Measurements from ENCODE around the gene STARD10. TPM values are rescaled to one million over a fixed set of nuclear protein-coding genes. Genes with fewer than 3 reads are reported as not detected.
A peak's percentile ranks its signal among the peaks of the same experiment; 100 is the strongest.

Gene STARD10
- polyA plus RNA-seq, 2 of the 4 experiments (the other 2 are of a cell fraction), result 21.2 to 23.2 TPM

GRCh38 chr11:72833811-72834493 lies 40.1 kb upstream of the STARD10 start:
- H3K4me3 ChIP-seq, result no peak overlapping the region
- H3K4me2 ChIP-seq, result no peak overlapping the region
- CTCF ChIA-PET, result interaction anchor here (1.1 to 15.7 kb wide), 7 partner anchors 11 to 456 kb away, joined by 4 to 339 read pairs (median 27); partner anchors contain the start of gene FCHSD2
- no peak for TF ChIP-seq PHF8 (IDR thresholded peaks at IDR 0.05; ENCODE audit: borderline replicate concordance, low read depth)
- WGBS (ENCODE audit: missing lambda C conversion rate), result 73% methylated on average over 8 of the region's 8 CpGs
- peaks cover 4% of the 10 kb centered on the region; the same call in 2 of the 3 replicates for H3K4me1 ChIP-seq
- no peak overlapping the region for H3K27ac ChIP-seq
- no peaks in the 10 kb centered on the region for H3K9me3 ChIP-seq
- FAIRE-seq (no peak), ATAC-seq (no peak), DNase-seq (ENCODE audit: low read depth in 1 of 2, low spot score in 1 of 2) (no peak)
- POLR2A ChIA-PET, result no interaction called here

GRCh38 chr11:72833083-72833733 lies 39.4 kb upstream of the STARD10 start:
- CTCF ChIA-PET, result interaction anchor here (1.0 to 15.7 kb wide), 12 partner anchors 10 to 456 kb away, joined by 3 to 339 read pairs (median 26); partner anchors contain the start of gene FCHSD2
- no peak for TF ChIP-seq ZC3H11A (IDR thresholded peaks at IDR 0.05)
- no peak for TF ChIP-seq CHD2 (IDR thresholded peaks at IDR 0.05; ENCODE audit: low read length, partially characterized antibody)
- TF ChIP-seq TFCP2L1 (CRISPR knock-in tag; IDR thresholded peaks at IDR 0.05), result no peak
- no peak for TF ChIP-seq CBX8 (IDR thresholded peaks at IDR 0.05)
- TF ChIP-seq MYC (IDR thresholded peaks at IDR 0.05; ENCODE audit: borderline replicate concordance, low read length), result no peak
- TF ChIP-seq HOXA7 (CRISPR knock-in tag; IDR thresholded peaks at IDR 0.05), result no peak
- no peak for TF ChIP-seq RARB (CRISPR knock-in tag; IDR thresholded peaks at IDR 0.05)
- TF ChIP-seq HOXB5 (CRISPR knock-in tag; IDR thresholded peaks at IDR 0.05), result no peak
- no peak for TF ChIP-seq PBX3 (IDR thresholded peaks at IDR 0.05)
- TF ChIP-seq HEYL (CRISPR knock-in tag; IDR thresholded peaks at IDR 0.05), result no peak
- no peak for TF ChIP-seq HES2 (IDR thresholded peaks at IDR 0.05)
- TF ChIP-seq JUNB (IDR thresholded peaks at IDR 0.05), result no peak
- no peak for TF ChIP-seq E2F6 (IDR thresholded peaks at IDR 0.05; ENCODE audit: borderline replicate concordance, low read depth)
- no peak for TF ChIP-seq KDM5A (IDR thresholded peaks at IDR 0.05)
- Histone ChIP-seq H3K4me2 (no peak overlapping the region), H3K9me3 (no peaks in the 10 kb centered on the region), H3K27ac (no peak overlapping the region), H3K4me3 (no peak overlapping the region), H3K4me1 (peaks cover 4% of the 10 kb centered on the region; the same call in 2 of the 3 replicates)
- POLR2A ChIA-PET, result no interaction called here
- no peak for FAIRE-seq
- DNase-seq (ENCODE audit: low read depth in 1 of 2, low spot score in 1 of 2), result no peak
- ATAC-seq, result no peak
- 85% methylated on average over 5 of the region's 5 CpGs for whole genome bisulfite sequencing (ENCODE audit: missing lambda C conversion rate)

GRCh38 chr11:72832301-72833082 lies 38.6 kb upstream of the STARD10 start:
- Histone ChIP-seq H3K4me2 (no peak overlapping the region), H3K4me3 (no peak overlapping the region), H3K9me3 (no peaks in the 10 kb centered on the region), H3K27ac (peak overlapping the region in 1 of 2 experiments; percentile 75; a peak in 3 of 6 replicates), H3K4me1 (peaks cover 4% of the 10 kb centered on the region; the same call in 2 of the 3 replicates)
- POLR2A ChIA-PET, result interaction anchor here (1.2 to 1.4 kb wide), 2 partner anchors 8 to 310 kb away, joined by 3 read pairs; partner anchors contain the start of gene FCHSD2
- ATAC-seq (no peak), FAIRE-seq (no peak), DNase-seq (ENCODE audit: low read depth in 1 of 2, low spot score in 1 of 2) (no peak)
- CTCF ChIA-PET, result interaction anchor here (0.6 to 15.7 kb wide), 46 partner anchors 8 to 1083 kb away, joined by 3 to 339 read pairs (median 6); partner anchors contain the start of genes FCHSD2 and P2RY2
- TF ChIP-seq HOXA7 (CRISPR knock-in tag; IDR thresholded peaks at IDR 0.05) (no peak), NFE2L2 (conservative IDR thresholded peaks at IDR 0.05; ENCODE audit: low read length) (no peak), FOSL2 (IDR thresholded peaks at IDR 0.05) (no peak), FOSL2 (CRISPR knock-in tag; IDR thresholded peaks at IDR 0.05) (no peak), NR3C1 (IDR thresholded peaks at IDR 0.05) (no peak), ZFP36 (IDR thresholded peaks at IDR 0.05; ENCODE audit: borderline replicate concordance, partially characterized antibody) (no peak), NPAS2 (CRISPR knock-in tag; IDR thresholded peaks at IDR 0.05; ENCODE audit: borderline replicate concordance) (no peak), ZNF302 (CRISPR knock-in tag; IDR thresholded peaks at IDR 0.05) (no peak), PHF8 (IDR thresholded peaks at IDR 0.05; ENCODE audit: borderline replicate concordance, low read depth) (no peak), KDM1A (IDR thresholded peaks at IDR 0.05; ENCODE audit: low read depth) (no peak), RNF2 (IDR thresholded peaks at IDR 0.05; ENCODE audit: borderline replicate concordance, low read depth) (no peak), SREBF2 (IDR thresholded peaks at IDR 0.05) (no peak), FOXS1 (CRISPR knock-in tag; IDR thresholded peaks at IDR 0.05) (no peak), PBX3 (IDR thresholded peaks at IDR 0.05) (no peak)
- WGBS (ENCODE audit: missing lambda C conversion rate), result 82% methylated on average over 9 of the region's 9 CpGs
